Effector memory CD4-positive, alpha-beta T cell (primary cell): ENCODE results near the gene PLA2G6.

Source experiments
- DNase-seq, 3 donors: peaks; one replicate each; pipeline ENCODE4 v3.0.0-alpha.2; 2020
- H3K27ac ChIP-seq: 2 replicates; pipeline ENCODE4 v1.7.0; 2013; ENCODE audit warnings: mild to moderate bottlenecking, low read length, moderate library complexity; ENCODE audit not compliant: insufficient read depth, poor library complexity, severe bottlenecking
- H3K27me3 ChIP-seq: replicated peaks from 2 replicates; pipeline ENCODE4 v1.7.0; 2013; ENCODE audit warnings: mild to moderate bottlenecking, low read length; ENCODE audit not compliant: insufficient read depth, control insufficient read depth, poor library complexity, severe bottlenecking
- H3K36me3 ChIP-seq: 2 replicates; pipeline ENCODE4 v1.7.0; 2013; ENCODE audit warnings: mild to moderate bottlenecking, low read length, moderate library complexity; ENCODE audit not compliant: control insufficient read depth, insufficient read depth
- H3K4me1 ChIP-seq: 2 replicates; pipeline ENCODE4 v1.7.0; 2013; ENCODE audit warnings: low read length, mild to moderate bottlenecking; ENCODE audit not compliant: control insufficient read depth, insufficient read depth, poor library complexity, severe bottlenecking
- H3K4me3 ChIP-seq: 2 replicates; pipeline ENCODE4 v1.7.0; 2013; ENCODE audit warnings: low read length, low read depth, mild to moderate bottlenecking; ENCODE audit not compliant: insufficient read depth, poor library complexity, severe bottlenecking
- H3K9me3 ChIP-seq: 2 replicates; pipeline ENCODE4 v1.7.0; 2013; ENCODE audit warnings: mild to moderate bottlenecking, low read length, moderate library complexity; ENCODE audit not compliant: control insufficient read depth

Gene PLA2G6

GRCh38 chr22:38065539-38065938 is 116.1 kb downstream of the PLA2G6 start:
- no peak overlapping the region for H3K27ac ChIP-seq
- no peaks in the 10 kb centered on the region for H3K9me3 ChIP-seq
- H3K4me1 ChIP-seq: no peaks in the 10 kb centered on the region
- H3K27me3 ChIP-seq: no peaks in the 10 kb centered on the region
- no peak overlapping the region for H3K4me3 ChIP-seq
- no peak for DNase-seq
- H3K36me3 ChIP-seq: peaks cover 41% of the 10 kb centered on the region

GRCh38 chr22:38062791-38063190 is 118.8 kb downstream of the PLA2G6 start:
- H3K4me3 ChIP-seq: no peak overlapping the region
- no peak overlapping the region for H3K27ac ChIP-seq
- H3K4me1 ChIP-seq: peaks cover under 1% of the 10 kb centered on the region
- no peak for DNase-seq
- no peaks in the 10 kb centered on the region for H3K27me3 ChIP-seq
- H3K9me3 ChIP-seq: no peaks in the 10 kb centered on the region
- peaks cover 31% of the 10 kb centered on the region for H3K36me3 ChIP-seq
